ENCODE results near the gene SLC24A4. TPM values are rescaled to one million over a fixed set of nuclear protein-coding genes. Genes with fewer than 3 reads are reported as not detected.
A peak's percentile ranks its signal among the peaks of the same experiment; 100 is the strongest.

Gene SLC24A4
- polyA plus RNA-seq, 3 donors = 0.19 to 0.59 (median 0.30) TPM

- no peak for DNase-seq (ENCODE audit: extremely low read depth in 1 of 11, low read depth in 9 of 11, low spot score in 4 of 11)
Observed at GRCh38 chr14:92443167-92443566, 120.2 kb downstream of the SLC24A4 start.

- no peak for DNase-seq (ENCODE audit: extremely low read depth in 1 of 11, low read depth in 9 of 11, low spot score in 4 of 11)
Observed at GRCh38 chr14:92443741-92444140, 120.8 kb downstream of the SLC24A4 start.

- no peak for DNase-seq (ENCODE audit: extremely low read depth in 1 of 11, low read depth in 9 of 11, low spot score in 4 of 11)
Observed at GRCh38 chr14:92446771-92447170, 123.8 kb downstream of the SLC24A4 start.

- no peak for DNase-seq (ENCODE audit: extremely low read depth in 1 of 11, low read depth in 9 of 11, low spot score in 4 of 11)
Observed at GRCh38 chr14:92447416-92448197, 124.6 kb downstream of the SLC24A4 start.

- no peak for DNase-seq (ENCODE audit: extremely low read depth in 1 of 11, low read depth in 9 of 11, low spot score in 4 of 11)
Observed at GRCh38 chr14:92448786-92449185, 125.8 kb downstream of the SLC24A4 start.

- DNase-seq (ENCODE audit: extremely low read depth in 1 of 11, low read depth in 9 of 11, low spot score in 4 of 11) = no peak
Observed at GRCh38 chr14:92449404-92450181, 126.6 kb downstream of the SLC24A4 start.

- DNase-seq (ENCODE audit: extremely low read depth in 1 of 11, low read depth in 9 of 11, low spot score in 4 of 11) = no peak
Observed at GRCh38 chr14:92450351-92451070, 127.5 kb downstream of the SLC24A4 start.

- no peak for DNase-seq (ENCODE audit: extremely low read depth in 1 of 11, low read depth in 9 of 11, low spot score in 4 of 11)
Observed at GRCh38 chr14:92451245-92451644, 128.3 kb downstream of the SLC24A4 start.

- DNase-seq (ENCODE audit: extremely low read depth in 1 of 11, low read depth in 9 of 11, low spot score in 4 of 11) = no peak
Observed at GRCh38 chr14:92451755-92452154, 128.8 kb downstream of the SLC24A4 start.

GRCh38 chr14:92452471-92452870, 129.5 kb downstream of the SLC24A4 start:
- DNase-seq (ENCODE audit: extremely low read depth in 1 of 11, low read depth in 9 of 11, low spot score in 4 of 11) = no peak

- DNase-seq (ENCODE audit: extremely low read depth in 1 of 11, low read depth in 9 of 11, low spot score in 4 of 11) = no peak
Observed at GRCh38 chr14:92453691-92454090, 130.7 kb downstream of the SLC24A4 start.

- no peak for DNase-seq (ENCODE audit: extremely low read depth in 1 of 11, low read depth in 9 of 11, low spot score in 4 of 11)
Observed at GRCh38 chr14:92455231-92455630, 132.3 kb downstream of the SLC24A4 start.

- DNase-seq (ENCODE audit: extremely low read depth in 1 of 11, low read depth in 9 of 11, low spot score in 4 of 11) = peak in 10 of 11 donors; percentile 26 to 51 (median 42)
Observed at GRCh38 chr14:92456215-92457015, 133.4 kb downstream of the SLC24A4 start.

- no peak for DNase-seq (ENCODE audit: extremely low read depth in 1 of 11, low read depth in 9 of 11, low spot score in 4 of 11)
Observed at GRCh38 chr14:92457016-92457565, 134.1 kb downstream of the SLC24A4 start.

GRCh38 chr14:92458136-92459029, 135.4 kb downstream of the SLC24A4 start:
- no peak for DNase-seq (ENCODE audit: extremely low read depth in 1 of 11, low read depth in 9 of 11, low spot score in 4 of 11)

GRCh38 chr14:92459030-92459949, 136.3 kb downstream of the SLC24A4 start:
- DNase-seq (ENCODE audit: extremely low read depth in 1 of 11, low read depth in 9 of 11, low spot score in 4 of 11) = no peak

GRCh38 chr14:92459950-92460421, 137.0 kb downstream of the SLC24A4 start:
- DNase-seq (ENCODE audit: extremely low read depth in 1 of 11, low read depth in 9 of 11, low spot score in 4 of 11) = no peak
